Stimulated activated CD4-positive, alpha-beta T cell treated with anti-CD3 and anti-CD28 coated beads, TNF-alpha, amount 100 ng/mL, for 1 hour (primary cell): ENCODE data around the gene RAMP1.
"Not testable (repeated sequence)": the region's sequence is repeated elsewhere in the genome, so short reads cannot be mapped to it uniquely, and the experiment has no call there.

ENCODE experiments used
- DNase-seq, 3 donors: peaks; one replicate each; pipeline ENCODE4 v3.0.0-alpha.2; 2020; ENCODE audit warnings: low read depth in 3 of 3, low spot score in 1 of 3

Gene RAMP1

DNA sequence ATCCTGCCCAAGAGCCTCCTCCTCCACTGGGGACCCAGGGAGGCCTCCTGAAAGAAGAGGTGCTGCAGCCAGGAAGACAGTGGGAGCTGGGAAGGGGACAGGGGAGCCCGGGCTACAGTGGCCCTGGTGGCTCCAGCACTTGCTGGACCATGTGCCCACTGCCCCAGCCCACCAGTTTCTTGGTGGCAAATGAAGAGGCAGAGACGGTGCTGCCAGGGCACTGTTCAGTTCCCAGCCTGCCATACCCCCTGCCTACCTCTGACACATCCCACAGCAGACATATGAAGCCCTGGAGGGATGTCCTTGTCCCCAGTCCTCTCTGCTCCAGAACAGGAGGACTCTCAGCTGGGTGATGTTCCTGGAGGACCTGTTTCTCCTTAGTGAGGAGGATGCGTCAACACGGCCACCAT is 3.7 kb downstream of the RAMP1 start:
- no peak for DNase-seq

- no peak for DNase-seq
These were observed 4.4 kb downstream of the RAMP1 start for GRCh38 chr2:237863689-237864443.

DNA sequence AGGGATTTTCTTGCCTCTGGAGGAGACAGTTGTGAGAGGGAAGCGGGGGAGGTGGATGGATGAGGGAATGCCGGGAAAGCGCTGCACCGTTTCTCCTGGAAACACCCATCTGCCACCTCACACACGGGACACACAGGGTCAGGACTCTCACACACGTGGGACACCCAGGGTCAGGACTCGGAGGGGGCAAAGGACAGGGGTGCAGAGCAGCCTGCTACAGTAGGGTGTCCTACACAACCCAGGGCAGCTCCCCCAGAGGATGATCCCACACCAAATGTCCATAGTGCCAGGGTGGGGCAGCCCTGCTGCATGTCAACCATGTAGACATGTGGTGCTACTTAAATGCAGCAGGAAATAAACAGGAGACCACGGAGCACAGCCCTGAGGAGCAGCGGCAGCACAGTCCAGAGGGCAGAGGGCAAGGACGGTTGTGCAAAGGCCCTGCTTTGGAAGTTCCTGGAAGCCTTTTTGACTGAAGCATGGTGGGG is 5.1 kb downstream of the RAMP1 start:
- no peak for DNase-seq

- DNase-seq = no peak
These were observed 5.7 kb downstream of the RAMP1 start for GRCh38 chr2:237864940-237865622.

GRCh38 chr2:237865623-237866041 is 6.2 kb downstream of the RAMP1 start:
- DNase-seq = no peak

- DNase-seq = no peak
These were observed 6.7 kb downstream of the RAMP1 start for GRCh38 chr2:237866101-237866621.

DNA sequence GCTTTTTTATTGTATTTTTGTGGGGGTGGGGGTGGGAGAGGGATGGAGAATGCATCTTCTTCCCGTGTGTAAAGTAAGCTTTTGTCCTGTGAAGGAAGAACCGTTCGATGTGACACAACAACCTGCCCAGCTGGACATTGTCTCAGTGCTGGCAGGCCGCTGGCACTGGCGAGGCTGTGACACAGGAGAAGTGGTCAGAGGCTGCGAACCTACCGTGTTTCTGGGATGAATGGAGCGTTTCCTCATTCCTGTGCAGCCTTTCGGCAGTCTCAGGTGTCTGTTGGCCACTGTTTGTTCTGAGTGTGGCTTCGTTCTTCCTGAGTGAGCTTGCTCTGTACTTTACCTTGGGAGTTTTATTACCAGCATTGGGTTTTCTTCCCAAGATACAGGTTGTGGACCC is 8.0 kb downstream of the RAMP1 start:
- DNase-seq = no peak

DNA sequence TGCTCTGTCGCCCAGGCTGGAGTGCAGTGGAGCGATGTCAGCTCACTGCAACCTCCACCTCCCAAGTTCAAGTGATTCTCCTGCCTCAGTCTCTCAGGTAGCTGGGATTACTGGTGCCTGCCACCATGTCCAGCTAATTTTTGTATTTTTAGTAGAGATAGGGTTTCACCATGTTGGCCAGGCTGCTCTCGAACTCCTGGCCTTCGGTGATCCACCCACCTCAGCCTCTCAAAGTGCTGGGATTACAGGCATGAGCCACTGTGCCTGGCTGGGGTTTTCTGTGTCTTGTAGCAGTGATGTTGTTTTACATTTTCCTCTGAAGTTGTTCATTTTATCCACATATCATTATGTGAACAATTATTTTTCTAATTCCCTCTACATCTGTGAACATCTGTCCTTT is 8.7 kb downstream of the RAMP1 start:
- DNase-seq = not testable (repeated sequence)

- no peak for DNase-seq
These were observed 9.4 kb downstream of the RAMP1 start for GRCh38 chr2:237868631-237869342.

DNA sequence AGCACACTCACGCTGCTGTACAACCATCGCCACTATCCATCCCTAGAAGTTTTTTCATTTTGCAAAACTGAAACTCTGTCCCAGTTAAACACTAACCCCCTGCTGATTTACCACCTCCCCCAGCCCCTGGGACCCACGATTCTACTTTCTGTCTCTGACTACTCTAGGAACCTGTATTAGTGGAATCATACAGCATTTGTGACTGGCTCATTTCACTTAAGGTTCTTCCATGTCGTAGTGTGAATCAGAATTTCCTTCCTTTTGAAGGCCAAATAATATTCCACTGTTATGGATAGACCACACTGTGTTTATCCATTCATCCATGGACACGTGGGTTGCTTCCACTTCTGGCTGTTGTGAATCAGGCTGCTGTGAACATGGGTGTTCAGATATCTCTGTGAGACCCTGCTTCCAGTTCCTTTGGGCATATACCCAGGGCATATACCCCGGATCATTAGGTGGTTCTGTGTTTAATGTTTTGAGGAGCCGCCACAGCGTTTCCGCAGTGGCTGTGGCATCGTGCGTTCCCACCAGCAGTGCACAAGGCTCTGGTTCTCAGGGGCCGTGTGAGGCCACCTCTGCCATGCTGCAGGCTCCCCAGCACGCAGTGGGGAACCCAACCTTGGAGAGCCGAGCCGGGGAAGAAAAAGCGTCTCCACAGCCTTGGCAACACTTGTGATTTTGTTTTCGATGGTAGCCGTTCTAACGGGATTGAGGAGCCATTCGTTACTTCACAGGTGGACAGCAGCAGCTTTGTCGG is 10.1 kb downstream of the RAMP1 start:
- no peak for DNase-seq

DNA sequence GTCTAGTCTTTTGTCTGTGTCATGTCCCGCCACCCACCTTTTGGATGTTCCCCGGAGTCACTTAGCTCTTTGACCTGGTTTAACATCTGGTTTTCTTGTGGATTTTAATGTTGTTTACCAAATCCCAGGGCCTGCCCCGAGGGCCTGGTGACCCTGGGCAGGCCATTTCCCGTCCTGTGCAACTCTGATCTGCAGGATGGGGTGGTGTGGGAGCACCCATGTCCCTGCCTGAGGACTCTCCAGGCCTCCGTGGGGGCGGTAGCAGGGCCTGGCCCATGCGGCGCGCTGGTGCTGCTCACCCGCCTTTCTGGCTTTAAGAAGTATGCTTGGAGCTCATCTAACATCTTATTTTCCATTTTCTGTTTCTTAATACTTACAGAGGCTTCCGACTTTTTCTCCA is 10.7 kb downstream of the RAMP1 start:
- no peak for DNase-seq

DNA sequence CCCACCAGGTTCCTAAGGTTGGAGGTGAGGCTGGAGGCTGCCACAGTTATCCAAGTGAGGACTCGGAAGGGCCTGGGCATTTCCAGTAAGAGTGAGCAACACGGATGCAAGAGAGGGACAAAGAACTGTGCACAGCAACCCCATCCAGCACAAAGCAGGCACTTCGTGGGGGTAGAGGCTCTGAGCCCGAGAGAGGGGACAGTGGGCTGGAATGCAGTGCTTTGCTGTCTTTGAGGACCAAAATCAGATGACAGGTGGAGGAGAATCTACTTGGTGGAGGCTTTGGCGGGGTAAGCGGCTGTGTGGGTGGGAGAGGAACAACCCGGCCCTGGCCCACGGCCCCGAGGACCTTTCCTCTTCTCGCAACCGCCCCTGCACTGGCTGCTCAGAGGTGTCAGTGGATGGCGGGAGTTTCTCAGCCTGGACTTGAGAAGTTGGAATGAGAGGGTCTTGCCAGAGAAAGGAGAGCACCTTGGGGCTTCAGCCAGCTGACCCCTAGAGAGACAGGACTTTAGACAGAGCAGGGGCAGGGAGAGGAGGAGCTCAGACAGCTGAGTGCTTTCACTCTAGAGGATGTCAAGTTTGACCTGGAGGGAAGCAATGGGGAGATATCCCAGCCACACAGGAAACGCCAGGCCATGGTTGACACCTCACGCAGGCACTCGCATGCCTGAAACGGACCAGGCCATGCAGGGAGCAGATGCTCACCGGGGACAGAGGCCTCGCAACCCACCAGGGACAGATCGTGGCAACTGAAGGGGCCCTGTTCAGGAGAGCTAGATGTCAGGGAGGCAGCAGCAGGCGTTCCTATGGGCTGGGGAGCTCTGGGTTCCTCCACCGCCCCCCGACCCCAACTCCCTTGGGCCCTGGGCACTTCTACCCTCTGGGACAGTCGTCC is 11.6 kb downstream of the RAMP1 start:
- no peak for DNase-seq

GRCh38 chr2:237872178-237872887 is 12.9 kb downstream of the RAMP1 start:
- DNase-seq = no peak

GRCh38 chr2:237873421-237873831 is 14.0 kb downstream of the RAMP1 start:
- DNase-seq = no peak

GRCh38 chr2:237873897-237874551 is 14.6 kb downstream of the RAMP1 start:
- no peak for DNase-seq

DNA sequence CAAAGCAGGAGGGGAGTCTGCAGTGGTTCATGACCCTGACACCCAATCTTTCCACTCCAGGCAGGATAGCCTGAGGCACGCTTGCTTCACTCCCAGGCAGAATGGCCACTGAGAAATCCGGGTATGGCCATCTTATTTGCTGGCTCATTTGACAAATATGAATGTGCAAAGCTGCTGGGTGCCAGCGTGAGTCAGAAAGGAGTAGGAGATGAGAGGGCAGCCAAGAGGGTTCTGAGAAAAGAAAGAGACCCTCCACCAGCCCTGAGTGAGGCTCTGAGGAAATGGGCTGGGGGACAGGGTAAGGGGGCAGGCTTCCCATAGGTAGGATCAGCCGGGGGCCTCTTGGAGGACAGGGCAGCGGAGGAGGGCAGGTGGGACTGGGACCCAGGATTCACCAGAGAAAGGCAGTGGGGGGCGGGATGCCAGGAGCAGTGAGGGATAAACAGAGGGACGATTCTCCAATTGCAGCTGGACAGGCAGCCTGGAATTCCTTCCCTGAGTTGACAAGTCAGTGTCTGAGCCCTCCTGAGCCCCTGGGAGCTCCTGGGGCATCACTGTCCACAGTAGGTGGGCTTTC is 15.2 kb downstream of the RAMP1 start:
- no peak for DNase-seq

DNA sequence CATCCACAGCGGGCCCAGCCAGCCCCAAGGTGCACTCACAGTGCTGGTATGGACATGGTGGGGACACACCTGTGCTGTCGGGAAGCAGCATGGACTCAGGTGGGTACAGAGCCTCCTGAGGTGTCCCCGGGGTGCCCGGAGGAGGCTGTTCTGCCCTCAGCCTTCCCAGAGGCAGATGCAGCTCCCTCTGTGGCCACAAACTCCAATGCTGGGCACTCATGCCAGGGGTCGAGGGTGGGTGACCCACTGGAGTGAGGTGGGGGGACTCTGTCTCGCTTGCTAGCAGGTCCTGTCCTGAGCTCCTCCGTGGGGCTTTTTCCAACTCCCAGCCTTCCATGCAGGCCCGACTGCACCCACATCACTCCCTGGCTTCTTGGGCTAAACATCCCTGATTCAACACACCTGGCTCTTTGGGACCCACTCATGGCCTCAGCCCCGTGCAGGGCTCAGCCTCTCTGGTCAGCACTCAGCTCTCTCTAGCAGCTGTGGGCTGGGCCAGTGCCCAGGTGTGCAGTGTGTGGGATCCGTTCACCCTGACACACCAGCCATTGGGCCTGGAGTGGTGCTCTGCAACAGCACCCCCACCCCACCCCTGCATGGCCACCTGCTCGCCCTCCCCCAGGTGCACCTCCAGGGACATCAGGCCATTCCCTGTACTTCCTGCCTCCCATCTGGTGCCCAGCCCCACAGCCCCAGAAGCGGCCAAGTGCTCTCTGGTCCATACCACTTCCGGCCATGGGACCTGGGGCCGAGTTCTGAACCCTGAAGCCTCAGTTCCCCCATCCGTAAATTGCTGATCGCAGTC is 16.0 kb downstream of the RAMP1 start:
- DNase-seq = no peak
